SK-N-SH (cell line): Measurements from ENCODE around the gene IL17D. TPM values are rescaled to one million over a fixed set of nuclear protein-coding genes. Genes with fewer than 3 reads are reported as not detected.

ENCODE experiments used
- CTCF ChIA-PET: fragments of 300-600, 350-600 bp; formaldehyde crosslinking; extraction: SDS; loops from one replicate; lab custom pipeline; 2021; lab: Yijun Ruan, JAX
- POLR2A ChIA-PET: fragments of 350-600 bp; sonication (Branson Sonifier 250); formaldehyde crosslinking; extraction: SDS; loops from one replicate; lab custom pipeline; 2020; ENCODE audit warnings: antibody characterized with exemption, inconsistent platforms; lab: Yijun Ruan, JAX
- DNase-seq: peaks from one replicate; pipeline ENCODE4 v3.0.0; 2012
- H2AFZ ChIP-seq: fragments of 200-600 bp; sonication (generic); 2 replicates; pipeline ENCODE4 v1.8.1; 2016; ENCODE audit warnings: antibody characterized with exemption, mild to moderate bottlenecking, low read depth
- H3F3A ChIP-seq: fragments of 200-600 bp; sonication (generic); replicated peaks from 2 replicates; pipeline ENCODE3; 2016; ENCODE audit warnings: antibody characterized with exemption, mild to moderate bottlenecking; ENCODE audit not compliant: insufficient read depth
- H3K27ac ChIP-seq, 2 experiments: fragments of 200-500 bp in 1 of 2; fragments of 200-600 bp in 1 of 2; sonication (Bioruptor generic) in 1 of 2; sonication (generic), shearing (Covaris generic) in 1 of 2; 2 replicates each; pipeline versions ENCODE4 v1.5.1 to v1.6.1; 2014 to 2016; ENCODE audit warnings: low read depth in 2 of 2, inconsistent platforms in 1 of 2, low read length in 1 of 2, mild to moderate bottlenecking in 1 of 2, mixed read lengths in 1 of 2
- H3K27me3 ChIP-seq: fragments of 200-600 bp; sonication (generic), shearing (Covaris generic); 2 replicates; pipeline ENCODE4 v1.6.1; 2016; ENCODE audit warnings: mixed run types; ENCODE audit not compliant: insufficient read depth
- H3K36me3 ChIP-seq, 2 experiments: fragments of 200-500 bp in 1 of 2; fragments of 200-600 bp in 1 of 2; sonication (Bioruptor generic) in 1 of 2; sonication (generic) in 1 of 2; replicated peaks in 1 of 2; 2 replicates each; pipeline versions ENCODE3 to v1.5.1; 2014 to 2016; ENCODE audit warnings: low read length in 1 of 2, mild to moderate bottlenecking in 1 of 2; ENCODE audit not compliant: insufficient read depth in 2 of 2, control insufficient read depth in 1 of 2
- H3K4me1 ChIP-seq, 2 experiments: fragments of 200-500 bp in 1 of 2; fragments of 200-600 bp in 1 of 2; sonication (Bioruptor generic) in 1 of 2; sonication (generic), shearing (Covaris generic) in 1 of 2; 2 replicates each; pipeline versions ENCODE4 v1.5.1 to v1.6.1; 2014 to 2016; ENCODE audit warnings: low read depth in 1 of 2, low read length in 1 of 2, mixed run types in 1 of 2; ENCODE audit not compliant: insufficient read depth in 2 of 2, control insufficient read depth in 1 of 2
- H3K4me2 ChIP-seq: fragments of 200-600 bp; sonication (generic), shearing (Covaris generic); 2 replicates; pipeline ENCODE4 v1.6.1; 2017; ENCODE audit warnings: mixed run types
- H3K4me3 ChIP-seq, 2 experiments: fragments of 200-500 bp in 1 of 2; fragments of 200-600 bp in 1 of 2; sonication (Bioruptor generic) in 1 of 2; sonication (generic), shearing (Covaris generic) in 1 of 2; 2 replicates each; pipeline versions ENCODE4 v1.5.1 to v1.8.1; 2014 to 2016; ENCODE audit warnings: low read depth in 2 of 2, inconsistent platforms in 1 of 2, low read length in 1 of 2, mild to moderate bottlenecking in 1 of 2, mixed read lengths in 1 of 2, moderate library complexity in 1 of 2
- H3K79me2 ChIP-seq: fragments of 200-600 bp; sonication (generic); 2 replicates; pipeline ENCODE4 v1.8.1; 2017; ENCODE audit warnings: mild to moderate bottlenecking; ENCODE audit not compliant: insufficient read depth
- H3K9ac ChIP-seq: fragments of 200-600 bp; sonication (generic); 2 replicates; pipeline ENCODE4 v1.6.1; 2017; ENCODE audit warnings: mixed run types
- H3K9me2 ChIP-seq: fragments of 200-600 bp; sonication (generic); 2 replicates; pipeline ENCODE4 v1.6.1; 2017; ENCODE audit warnings: mixed run types
- H3K9me3 ChIP-seq: fragments of 200-600 bp; sonication (generic); 2 replicates; pipeline ENCODE4 v1.6.1; 2017; ENCODE audit warnings: mixed run types, mild to moderate bottlenecking, moderate library complexity
- H4K20me1 ChIP-seq: fragments of 200-600 bp; sonication (generic); 2 replicates; pipeline ENCODE4 v1.6.1; 2017; ENCODE audit warnings: mild to moderate bottlenecking, mixed run types; ENCODE audit not compliant: insufficient read depth
- CTCF ChIP-seq: fragments of 200-600 bp; sonication (generic); IDR thresholded peaks from 2 replicates; pipeline ENCODE4 v1.6.1; 2017; ENCODE audit warnings: antibody characterized with exemption, mild to moderate bottlenecking, moderate library complexity
- ELF1 ChIP-seq: IDR thresholded peaks from 2 replicates; pipeline ENCODE4 v1.4.0; 2012
- EP300 ChIP-seq, 2 experiments: IDR thresholded peaks; 2 replicates each; pipeline versions ENCODE4 v1.4.0 to v1.6.1; 2012; ENCODE audit warnings: borderline replicate concordance in 1 of 2, low read depth in 1 of 2, low read length in 1 of 2
- EZH2phosphoT487 ChIP-seq: fragments of 200-600 bp; sonication (generic); IDR thresholded peaks from 2 replicates; pipeline ENCODE4 v1.6.1; 2017; ENCODE audit warnings: low read depth, mixed run types, mild to moderate bottlenecking, antibody characterized with exemption, moderate library complexity, borderline replicate concordance
- FOSL2 ChIP-seq: IDR thresholded peaks from 2 replicates; pipeline ENCODE4 v1.4.0; 2012; ENCODE audit warnings: low read depth, mild to moderate bottlenecking, moderate library complexity, borderline replicate concordance
- JUND ChIP-seq: IDR thresholded peaks from 2 replicates; pipeline ENCODE4 v1.4.0; 2012
- MEF2A ChIP-seq: IDR thresholded peaks from 2 replicates; pipeline ENCODE4 v1.4.0; 2012; ENCODE audit warnings: low read depth, borderline replicate concordance
- NFIC ChIP-seq: IDR thresholded peaks from 2 replicates; pipeline ENCODE4 v1.4.0; 2012; ENCODE audit warnings: borderline replicate concordance
- NRF1 ChIP-seq: IDR thresholded peaks from 2 replicates; pipeline ENCODE4 v1.6.1; 2012; ENCODE audit warnings: low read depth, mild to moderate bottlenecking, low read length
- SMC3 ChIP-seq: IDR thresholded peaks from 2 replicates; pipeline ENCODE4 v1.6.1; 2012; ENCODE audit warnings: low read depth, low read length, improper control_type of control experiment
- TAF1 ChIP-seq: IDR thresholded peaks from 2 replicates; pipeline ENCODE4 v1.6.1; 2012; ENCODE audit warnings: low read depth, mild to moderate bottlenecking, low read length, moderate library complexity, borderline replicate concordance
- TCF12 ChIP-seq: IDR thresholded peaks from 2 replicates; pipeline ENCODE4 v1.4.0; 2012
- USF1 ChIP-seq: IDR thresholded peaks from 2 replicates; pipeline ENCODE4 v1.4.0; 2012; ENCODE audit warnings: low read depth, borderline replicate concordance
- USF2 ChIP-seq: fragments of 150-350 bp; IDR thresholded peaks from 2 replicates; pipeline ENCODE4 v1.6.1; 2017; ENCODE audit warnings: antibody characterized with exemption, low read length, low read depth, borderline replicate concordance
- WGBS: methylation state at CpG from one replicate; pipeline ENCODE4 v1.1.6; 2017; ENCODE audit warnings: low lambda C conversion rate; 5-methylcytosine and 5-hydroxymethylcytosine counted together
- polyA plus RNA-seq, 3 experiments: library from polyadenylated mRNA; depleted of rRNA; stranded (reverse); fragments of >200 nt; gene quantifications; 2 replicates each; pipeline ENCODE4 v1.2.3, GENCODE V29; 2012

IL17D gene
- polyA plus RNA-seq, 1 of the 3 experiments (the other 2 are of a cell fraction) = 2.3 TPM

GRCh38 chr13:20704459-20705069 is 1.1 kb downstream of the IL17D start (continued):
- TF ChIP-seq CTCF = no peak

GRCh38 chr13:20706661-20707060 is 3.2 kb downstream of the IL17D start:
- WGBS = 98% methylated on average over 5 of the region's 5 CpGs
- POLR2A ChIA-PET = interaction anchor here (0.6 kb wide), 1 partner anchor 119 kb away, joined by 3 read pairs; no protein-coding TSS in a partner anchor

More at GRCh38 chr13:20706661-20707060, 3.2 kb downstream of the IL17D start:
- Histone ChIP-seq H3K27me3 (no peaks in the 10 kb centered on the region), H3K9me2 (no peaks in the 10 kb centered on the region), H3K79me2 (no peaks in the 10 kb centered on the region), H2AFZ (no peak overlapping the region), H3F3A (peaks cover 14% of the 10 kb centered on the region), H4K20me1 (no peaks in the 10 kb centered on the region), H3K9ac (no peak overlapping the region), H3K27ac (no peak overlapping the region), H3K4me3 (no peak overlapping the region), H3K4me2 (no peak overlapping the region), H3K36me3 (no peaks in the 10 kb centered on the region), H3K4me1 (peaks cover 9 to 14% of the 10 kb centered on the region in 2 experiments; a peak in 3 of 4 replicates), H3K9me3 (no peaks in the 10 kb centered on the region)
- CTCF ChIA-PET = interaction anchor here (1.3 to 3.8 kb wide), 3 partner anchors 122 to 162 kb away, joined by 3 to 18 read pairs (median 4); no protein-coding TSS in a partner anchor
- no peak for DNase-seq
- TF ChIP-seq TAF1 (no peak), CTCF (no peak), FOSL2 (no peak), USF2 (no peak), MEF2A (no peak), USF1 (no peak), EZH2phosphoT487 (no peak), ELF1 (no peak), SMC3 (no peak), NFIC (no peak), JUND (no peak), EP300 (IDR thresholded peaks at IDR 0.05; ENCODE audit: borderline replicate concordance in 1 of 2, low read depth in 1 of 2, low read length in 1 of 2) (no peak), NRF1 (no peak), TCF12 (no peak)
